SIG-M5 (cell line): Measurements from ENCODE around the gene NODAL.

Source experiments
- DNase-seq: peaks from one replicate; lab custom pipeline; 2025; lab: John Stamatoyannopoulos, UW

Gene NODAL

DNA sequence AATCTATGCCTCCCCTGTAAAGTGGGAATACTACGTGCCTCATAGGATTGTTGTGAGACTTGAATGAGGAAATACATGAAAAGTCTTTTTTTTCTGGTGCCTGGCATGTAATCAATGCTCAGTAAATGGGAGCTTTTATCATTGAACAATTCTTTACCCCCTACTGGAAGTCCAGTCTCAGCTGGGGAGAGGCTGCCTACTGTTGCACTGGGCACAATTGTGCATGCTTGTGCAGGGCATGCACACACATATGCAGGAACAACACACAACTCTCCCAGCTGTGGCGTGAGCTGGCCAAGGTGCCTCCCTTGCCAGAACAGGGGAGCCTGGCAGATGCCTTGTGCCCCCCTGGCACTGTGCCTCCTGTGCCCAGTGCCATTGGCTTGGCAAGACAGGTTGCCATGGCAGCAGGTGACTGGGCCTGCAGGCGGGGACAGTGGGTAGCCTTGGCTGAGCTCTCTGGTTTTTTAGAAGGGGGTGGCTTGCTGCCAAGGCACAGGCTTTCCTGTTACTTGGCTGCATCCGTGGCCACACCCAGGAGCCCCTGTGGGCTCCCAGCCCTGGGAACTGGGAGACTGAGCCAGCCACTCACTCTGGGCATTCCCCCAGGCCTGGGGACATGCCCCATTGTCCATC lies 21.0 kb upstream of the NODAL start:
- DNase-seq: no peak

DNA sequence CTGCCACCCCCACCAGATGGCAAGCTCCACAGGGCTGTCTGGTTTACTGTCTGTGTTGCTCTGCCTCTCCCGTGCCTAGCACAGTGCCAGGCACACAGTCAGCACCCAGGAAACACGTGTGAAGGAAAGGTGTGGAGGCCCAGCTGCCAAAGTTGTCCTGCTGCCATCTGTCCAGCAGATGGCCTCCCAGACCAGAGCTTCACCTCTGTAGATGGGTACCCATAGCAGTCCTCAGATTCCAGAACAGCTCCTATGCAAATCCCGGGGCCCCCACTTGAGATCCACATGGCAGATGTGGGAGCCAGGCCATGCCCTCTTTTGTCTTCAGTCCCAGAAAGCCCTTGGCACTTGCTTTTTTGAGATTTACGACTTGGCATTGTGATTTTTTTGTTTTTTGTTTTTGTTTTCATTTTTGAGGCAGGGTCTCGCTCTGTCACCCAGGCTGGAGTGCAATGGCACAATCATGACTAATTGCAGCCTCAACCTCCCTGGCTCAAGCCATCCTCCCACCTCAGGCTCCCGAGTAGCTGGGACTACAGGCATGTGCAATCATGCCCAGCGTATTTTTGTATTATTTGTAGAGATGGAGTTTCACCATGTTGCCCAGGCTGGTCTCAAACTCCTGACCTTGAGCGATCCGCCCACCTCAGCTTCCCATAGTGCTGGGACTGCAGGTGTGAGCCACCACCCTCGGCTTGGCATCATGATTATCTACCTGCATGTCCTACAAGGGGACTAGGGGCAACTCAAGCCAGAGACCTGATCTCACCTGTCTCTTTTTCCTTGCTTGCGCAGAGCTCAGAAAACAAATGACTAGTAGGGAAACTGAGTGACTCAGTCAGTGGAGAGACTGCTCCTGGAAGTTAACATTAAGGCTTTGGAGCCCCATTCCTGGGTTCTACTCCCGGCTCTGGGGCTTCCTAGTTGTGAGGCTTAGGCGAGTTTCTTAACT lies 20.2 kb upstream of the NODAL start:
- DNase-seq: no peak

DNA sequence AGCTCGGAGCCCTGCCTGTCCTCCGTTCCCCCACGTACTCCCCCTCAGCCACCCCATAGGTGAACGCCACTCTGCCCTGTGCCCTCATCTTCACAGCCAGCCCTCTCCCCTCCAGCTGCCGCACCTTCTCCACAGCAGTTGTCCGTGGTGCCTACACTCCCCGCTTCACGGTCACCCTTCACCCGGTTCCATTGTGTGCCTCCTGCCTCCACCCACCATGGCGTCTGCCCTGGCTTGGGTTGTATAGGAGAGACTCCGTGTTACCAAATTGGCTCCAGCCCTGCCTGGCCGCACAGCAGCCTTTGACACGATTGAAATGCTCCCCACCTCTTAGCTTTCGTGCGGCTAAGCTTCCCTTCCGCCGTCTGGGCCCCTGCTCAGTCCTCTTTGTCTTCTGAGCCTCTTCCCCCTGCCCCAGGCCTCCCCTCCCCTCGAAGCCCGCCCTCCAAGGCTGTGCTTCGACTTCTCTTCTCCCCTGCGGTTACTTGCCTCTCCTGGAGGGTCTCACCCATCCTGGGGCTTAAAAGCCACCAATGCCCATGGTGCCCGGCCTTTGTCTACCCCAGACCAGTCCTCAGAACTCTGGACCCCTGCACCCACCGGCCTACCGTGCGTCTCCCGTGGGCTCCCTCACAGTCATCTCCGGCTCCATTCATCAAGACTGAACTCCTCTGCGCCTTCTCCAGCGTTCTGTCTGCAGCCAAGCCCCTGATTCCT lies 18.5 kb upstream of the NODAL start:
- DNase-seq: no peak

- no peak for DNase-seq
Observed at GRCh38 chr10:70459061-70459773, 17.7 kb upstream of the NODAL start.

GRCh38 chr10:70458329-70459060 lies 17.0 kb upstream of the NODAL start:
- DNase-seq: no peak

DNA sequence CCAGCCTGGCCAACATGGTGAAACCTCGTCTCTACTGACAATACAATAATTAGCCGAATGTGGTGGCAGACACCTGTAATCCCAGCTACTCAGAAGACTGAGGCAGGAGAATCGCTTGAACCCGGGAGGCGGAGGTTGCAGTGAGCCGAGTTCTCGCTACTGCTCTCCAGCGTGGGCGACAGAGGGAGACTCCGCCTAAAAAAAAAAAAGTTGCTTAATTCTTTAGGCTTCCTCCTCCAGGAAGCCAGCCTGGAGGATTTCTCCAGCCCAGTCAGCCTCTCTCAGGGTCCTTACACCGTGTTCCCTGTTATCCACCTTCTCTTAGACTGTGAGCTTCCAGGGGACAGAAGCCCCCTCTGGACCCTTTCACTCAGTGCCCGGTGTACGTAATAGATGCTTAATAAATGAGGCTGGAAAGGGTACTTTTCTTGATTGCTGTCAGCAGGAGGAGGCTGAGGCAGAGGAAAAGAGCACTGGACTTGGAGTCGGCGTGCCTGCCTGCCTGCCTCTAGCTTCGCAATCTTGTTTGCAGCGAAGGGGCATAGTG lies 16.4 kb upstream of the NODAL start:
- DNase-seq: no peak

- no peak for DNase-seq
Observed at GRCh38 chr10:70456164-70456563, 14.7 kb upstream of the NODAL start.

GRCh38 chr10:70455213-70455630 lies 13.7 kb upstream of the NODAL start:
- no peak for DNase-seq

DNA sequence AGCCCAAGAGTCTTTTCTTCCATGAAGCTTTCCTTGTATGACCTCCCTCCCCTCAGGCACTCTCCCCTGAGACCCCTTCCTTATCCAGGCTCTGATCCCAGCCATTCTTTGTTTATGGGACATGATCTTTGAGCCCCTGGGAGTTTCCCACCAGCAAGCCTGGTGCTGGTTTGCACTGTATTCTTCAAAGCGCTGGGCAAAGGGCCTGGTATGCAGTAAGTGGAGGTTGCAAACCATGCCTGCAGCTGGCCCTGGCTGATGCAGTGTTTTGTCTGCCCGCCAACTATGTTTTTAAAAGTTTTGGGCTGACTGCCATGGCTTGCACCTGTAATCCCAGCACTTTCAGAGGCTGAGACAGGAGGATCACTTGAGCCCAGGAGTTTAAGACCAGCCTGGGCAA lies 6.8 kb upstream of the NODAL start:
- DNase-seq: no peak

- DNase-seq: no peak
Observed at GRCh38 chr10:70445718-70446657, 4.5 kb upstream of the NODAL start.

GRCh38 chr10:70444744-70445143 lies 3.3 kb upstream of the NODAL start:
- no peak for DNase-seq

GRCh38 chr10:70442332-70442988 lies 979 bp upstream of the NODAL start:
- no peak for DNase-seq

DNA sequence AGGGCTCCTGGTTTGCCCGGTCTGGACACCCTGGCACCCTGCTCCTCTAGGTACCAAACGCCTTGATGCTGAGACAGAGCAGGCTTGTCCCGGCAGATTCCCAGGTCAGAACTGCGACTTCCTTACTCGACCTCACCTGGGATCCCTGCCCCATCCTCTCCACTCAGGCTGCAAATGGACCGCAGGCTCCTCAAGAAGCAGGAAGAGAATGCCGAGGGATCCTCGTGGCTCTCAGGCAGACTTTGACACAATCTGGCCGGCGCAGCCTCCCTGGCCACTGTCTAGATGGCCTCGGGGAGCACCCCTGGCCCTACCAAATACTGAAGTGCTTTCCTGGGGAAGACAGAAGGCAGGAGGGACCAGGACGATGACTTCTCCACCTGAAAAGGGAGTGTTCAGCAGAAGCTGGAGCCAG lies 421 bp upstream of the NODAL start:
- no peak for DNase-seq

DNA sequence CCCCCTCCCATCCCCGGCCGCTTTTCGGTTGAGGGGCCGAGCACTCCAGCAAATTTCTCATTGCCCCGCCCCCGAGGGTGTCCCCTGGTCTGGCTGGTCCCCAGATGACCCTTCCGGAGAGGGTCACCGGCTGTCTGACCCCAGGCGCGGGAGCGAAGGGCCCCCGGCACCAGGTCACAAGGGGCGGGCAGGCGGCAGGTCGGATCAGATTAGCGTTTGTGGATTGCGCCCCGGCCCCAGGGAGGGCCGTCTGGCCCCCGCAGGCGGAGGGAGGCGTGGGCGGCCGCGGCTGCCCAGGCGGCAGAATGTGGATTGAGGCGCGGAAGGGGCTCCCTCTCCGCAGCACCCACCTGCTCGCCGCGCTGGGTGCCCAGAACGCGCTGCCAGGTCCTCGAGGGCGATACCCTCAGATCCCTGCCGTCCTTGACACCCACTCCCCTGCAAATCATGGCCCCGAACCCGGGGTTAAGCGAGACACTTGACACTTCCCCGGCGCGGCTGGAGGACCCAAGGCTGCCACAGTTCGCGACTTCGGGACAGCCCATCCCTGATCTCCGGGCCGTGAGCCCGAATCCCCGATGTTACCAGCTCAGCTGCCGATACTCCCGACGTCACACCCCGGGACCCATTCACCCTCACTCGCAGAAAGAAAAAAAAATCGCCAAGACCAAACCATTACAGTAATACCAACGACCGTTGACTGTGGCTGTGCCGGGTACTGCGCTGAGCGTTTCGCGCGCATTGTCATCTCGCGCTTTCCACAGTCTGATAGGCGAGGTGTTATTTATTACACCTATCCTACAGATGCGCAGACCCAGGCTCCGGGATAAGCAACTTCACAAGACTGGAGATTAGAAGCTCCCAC lies 953 bp downstream of the NODAL start:
- DNase-seq: no peak

DNA sequence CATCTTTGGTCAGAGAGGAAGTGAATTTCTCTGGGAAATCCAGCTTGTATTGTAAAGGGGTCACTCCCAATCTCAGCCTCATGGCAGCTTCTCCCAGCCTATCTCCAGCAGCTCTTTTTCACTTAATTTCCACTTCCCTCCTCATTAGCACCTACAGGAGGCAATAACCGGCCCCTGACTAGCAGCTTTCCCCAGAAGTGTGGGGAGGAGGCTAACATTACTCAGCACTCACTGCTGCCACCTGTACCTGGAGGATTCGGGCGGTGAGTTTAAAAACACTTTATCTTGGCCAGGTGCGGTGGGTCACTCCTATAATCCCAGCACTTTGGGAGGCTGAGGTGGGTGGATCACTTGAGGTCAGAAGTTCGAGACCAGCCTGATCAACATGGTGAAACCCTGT lies 3.8 kb downstream of the NODAL start:
- DNase-seq: no peak

DNA sequence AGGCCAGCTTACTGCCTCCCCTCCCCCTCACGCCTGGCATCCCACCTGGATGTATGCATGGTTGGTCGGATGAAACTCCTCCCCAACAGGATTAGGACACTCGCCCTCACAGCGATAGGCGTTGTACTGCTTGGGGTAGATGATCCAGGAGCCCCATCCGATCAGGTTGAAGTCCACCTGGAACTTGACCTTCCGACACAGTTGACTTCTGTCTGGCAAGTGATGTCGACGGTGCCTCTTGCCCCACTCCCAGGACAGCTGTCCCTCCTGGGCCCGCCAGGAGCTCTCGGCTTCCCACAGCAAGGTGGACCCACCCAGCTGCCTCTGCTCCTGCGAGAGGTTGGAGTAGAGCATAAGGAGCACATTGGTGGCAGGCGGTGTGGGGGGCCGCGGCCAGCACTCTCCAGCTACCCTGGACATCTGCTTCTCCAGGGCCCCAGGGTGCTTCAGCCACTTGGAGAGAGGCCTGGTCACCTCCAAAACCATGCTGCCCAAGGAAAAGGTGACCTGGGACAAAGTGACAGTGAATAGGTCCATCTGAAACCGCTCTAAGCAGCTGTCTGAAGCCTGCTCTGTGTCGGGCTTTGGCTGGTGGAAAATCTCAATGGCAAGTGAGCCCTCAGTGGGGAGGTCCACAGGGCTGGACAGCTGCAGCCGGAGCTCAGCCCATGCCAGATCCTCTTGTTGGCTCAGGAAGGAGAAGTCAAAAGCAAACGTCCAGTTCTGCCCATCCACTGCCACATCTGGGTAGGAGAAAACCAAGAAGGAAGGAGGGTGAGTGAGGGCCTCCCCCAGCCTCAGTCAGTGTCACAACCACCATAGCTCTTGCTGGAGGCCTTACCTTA lies 6.0 kb downstream of the NODAL start:
- DNase-seq: no peak

- DNase-seq: no peak
Observed at GRCh38 chr10:70433581-70434280, 7.8 kb downstream of the NODAL start.
